ENCODE results near the gene RAB34.

- no peak for TF ChIP-seq CTCF (conservative IDR thresholded peaks at IDR 0.05)
- no peak for TF ChIP-seq EZH2 (IDR thresholded peaks at IDR 0.05; ENCODE audit: low read depth)
These were observed 6.0 kb downstream of the RAB34 start, which contains the start of gene PROCA1 for GRCh38 chr17:28711723-28712031.
